ENCODE results near the gene GLE1. TPM values are rescaled to one million over a fixed set of nuclear protein-coding genes. Genes with fewer than 3 reads are reported as not detected.
A peak's percentile ranks its signal among the peaks of the same experiment; 100 is the strongest.

Gene GLE1
- total RNA-seq, 1 donor from 2014 or later: 21.8 TPM

DNA sequence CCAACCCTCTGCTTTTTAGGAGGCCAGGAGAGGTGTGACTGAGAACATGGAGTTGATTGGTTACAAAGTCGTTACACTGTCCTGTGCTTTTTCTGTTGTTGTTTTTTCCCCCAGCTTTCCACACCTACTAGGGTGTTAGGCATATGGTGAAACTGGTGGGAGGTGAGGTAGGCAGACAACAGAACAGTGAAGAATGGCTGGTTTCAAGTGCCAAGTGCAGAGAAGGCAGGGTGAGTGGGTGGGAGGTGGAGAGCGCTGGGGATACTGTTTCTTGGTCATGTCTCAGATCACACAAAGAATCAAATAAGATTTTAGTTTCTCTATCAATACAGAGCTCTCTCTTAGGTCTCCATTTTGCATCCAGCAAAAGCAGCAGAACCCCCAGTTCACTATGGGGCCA lies 45.7 kb downstream of the GLE1 start:
- Mint-ChIP-seq H3K4me1 (ENCODE audit: unreplicated experiment) (peaks cover 12% of the 10 kb centered on the region), H3K27me3 (no peaks in the 10 kb centered on the region), H3K27ac (peak overlapping the region; percentile 59), H3K4me3 (peak overlapping the region; percentile 70), H3K9me3 (no peaks in the 10 kb centered on the region), H3K36me3 (no peaks in the 10 kb centered on the region)
- TF ChIP-seq, protein P1, sequence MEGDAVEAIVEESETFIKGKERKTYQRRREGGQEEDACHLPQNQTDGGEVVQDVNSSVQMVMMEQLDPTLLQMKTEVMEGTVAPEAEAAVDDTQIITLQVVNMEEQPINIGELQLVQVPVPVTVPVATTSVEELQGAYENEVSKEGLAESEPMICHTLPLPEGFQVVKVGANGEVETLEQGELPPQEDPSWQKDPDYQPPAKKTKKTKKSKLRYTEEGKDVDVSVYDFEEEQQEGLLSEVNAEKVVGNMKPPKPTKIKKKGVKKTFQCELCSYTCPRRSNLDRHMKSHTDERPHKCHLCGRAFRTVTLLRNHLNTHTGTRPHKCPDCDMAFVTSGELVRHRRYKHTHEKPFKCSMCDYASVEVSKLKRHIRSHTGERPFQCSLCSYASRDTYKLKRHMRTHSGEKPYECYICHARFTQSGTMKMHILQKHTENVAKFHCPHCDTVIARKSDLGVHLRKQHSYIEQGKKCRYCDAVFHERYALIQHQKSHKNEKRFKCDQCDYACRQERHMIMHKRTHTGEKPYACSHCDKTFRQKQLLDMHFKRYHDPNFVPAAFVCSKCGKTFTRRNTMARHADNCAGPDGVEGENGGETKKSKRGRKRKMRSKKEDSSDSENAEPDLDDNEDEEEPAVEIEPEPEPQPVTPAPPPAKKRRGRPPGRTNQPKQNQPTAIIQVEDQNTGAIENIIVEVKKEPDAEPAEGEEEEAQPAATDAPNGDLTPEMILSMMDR (conservative IDR thresholded peaks at IDR 0.05): no peak
- no peak for DNase-seq (ENCODE audit: extremely low spot score, unreplicated experiment)

DNA sequence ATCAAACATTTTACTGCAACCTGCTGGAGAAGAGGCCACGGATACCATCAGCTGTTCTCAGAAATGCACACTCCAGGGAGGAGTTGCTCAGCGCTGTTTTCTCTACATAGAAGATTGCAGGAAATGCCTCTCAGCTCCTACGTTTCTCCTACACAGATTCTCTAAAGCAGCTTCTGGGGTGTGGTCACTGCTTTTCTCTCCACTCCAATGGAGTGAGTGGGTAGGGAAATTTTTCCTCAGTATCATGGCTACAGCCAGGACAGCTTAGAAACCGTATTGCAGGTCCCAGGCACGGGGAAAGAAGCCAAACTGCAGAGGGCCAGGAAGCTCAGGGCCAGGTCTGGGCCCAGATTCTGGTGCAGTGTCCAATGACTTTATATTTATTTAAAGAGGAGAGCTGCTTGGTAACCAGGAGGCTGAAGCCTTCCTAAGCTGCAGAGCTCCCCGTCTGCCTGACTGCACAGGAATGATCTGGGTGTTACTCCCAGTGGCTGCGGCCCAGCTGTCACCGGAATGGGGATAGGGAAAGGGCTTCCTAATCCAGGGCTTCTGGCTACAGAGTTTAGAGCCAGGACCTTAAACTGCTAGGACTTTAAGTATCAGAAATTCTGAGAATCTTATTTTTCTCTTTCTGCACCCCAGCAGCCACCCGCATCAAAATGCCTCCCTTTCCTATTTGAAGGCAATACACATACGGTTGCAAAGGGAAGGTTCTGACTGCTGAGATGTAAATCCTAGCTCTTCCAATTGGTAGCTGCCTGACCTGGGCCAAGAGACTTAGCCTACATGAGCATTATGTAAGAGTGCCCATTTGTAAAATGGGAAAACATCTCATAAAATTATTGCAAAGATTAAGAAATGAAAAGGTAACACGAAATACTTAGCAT lies 46.5 kb downstream of the GLE1 start:
- Mint-ChIP-seq H3K4me3 (peak overlapping the region; percentile 92), H3K27ac (peak overlapping the region; percentile 77), H3K36me3 (no peaks in the 10 kb centered on the region), H3K9me3 (no peaks in the 10 kb centered on the region), H3K4me1 (ENCODE audit: unreplicated experiment) (peaks cover 12% of the 10 kb centered on the region), H3K27me3 (no peaks in the 10 kb centered on the region)
- TF ChIP-seq, protein P1 (conservative IDR thresholded peaks at IDR 0.05): no peak
- DNase-seq (ENCODE audit: extremely low spot score, unreplicated experiment): no peak

DNA sequence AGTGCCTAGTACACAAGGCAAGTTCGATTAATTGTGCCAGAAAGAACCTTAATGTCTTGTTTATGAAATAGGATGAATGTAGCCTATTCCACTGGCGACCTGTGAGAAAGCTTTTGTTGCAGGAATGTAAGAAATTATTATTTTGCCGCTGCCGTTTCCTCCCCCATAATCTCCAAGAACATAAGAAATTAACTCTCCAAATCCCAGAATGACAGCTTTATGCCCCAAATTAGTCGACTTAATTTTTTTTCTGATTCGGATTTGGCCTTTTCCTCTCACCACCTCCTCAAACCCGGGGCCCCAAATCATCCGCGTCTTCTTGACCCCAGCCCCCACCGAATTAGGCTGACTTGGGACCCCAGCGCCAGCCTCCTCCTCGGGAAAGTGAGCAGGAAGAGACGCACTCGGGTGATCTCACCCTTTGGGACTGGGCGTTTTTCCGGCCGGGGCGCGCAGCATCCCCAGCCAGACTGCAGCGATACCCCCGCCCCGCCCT lies 47.2 kb downstream of the GLE1 start:
- TF ChIP-seq, protein P1 (conservative IDR thresholded peaks at IDR 0.05): no peak
- H3K4me3 Mint-ChIP-seq: peak overlapping the region; percentile 92
- no peaks in the 10 kb centered on the region for H3K9me3 Mint-ChIP-seq
- peaks cover 14% of the 10 kb centered on the region for H3K4me1 Mint-ChIP-seq (ENCODE audit: unreplicated experiment)
- DNase-seq (ENCODE audit: extremely low spot score, unreplicated experiment): no peak
- peak overlapping the region; percentile 77 for H3K27ac Mint-ChIP-seq
- no peaks in the 10 kb centered on the region for H3K27me3 Mint-ChIP-seq
- H3K36me3 Mint-ChIP-seq: no peaks in the 10 kb centered on the region

DNA sequence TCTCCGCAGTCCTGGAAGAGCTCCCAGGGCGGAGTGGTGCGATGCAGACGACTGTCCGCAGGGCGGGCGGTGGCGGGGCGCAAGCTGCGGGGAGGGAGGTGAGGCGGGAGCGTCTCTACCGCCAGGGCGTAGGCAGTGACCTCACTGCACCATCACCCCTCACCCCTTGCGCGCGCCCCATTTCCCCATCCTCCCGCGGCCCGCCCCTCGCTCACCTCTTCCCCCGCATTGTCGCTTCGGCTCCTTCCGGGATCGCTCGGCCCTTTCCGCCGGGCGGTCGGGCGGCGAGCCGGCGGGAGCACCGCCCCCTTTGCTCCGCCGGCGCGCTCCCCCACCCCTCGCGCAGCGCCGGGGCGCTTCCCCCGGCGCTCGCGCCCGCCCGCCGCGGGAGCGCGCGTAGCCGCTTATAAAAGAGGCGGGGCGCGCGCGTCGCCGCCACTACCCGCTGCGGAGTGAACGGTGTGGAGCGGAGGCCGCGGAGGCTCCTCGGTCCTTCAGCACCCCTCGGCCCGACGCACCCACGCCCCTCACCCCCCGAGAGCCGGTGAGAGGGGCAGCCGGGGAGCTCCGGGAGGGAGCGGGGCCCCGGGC lies 47.7 kb downstream of the GLE1 start, which contains the start of gene SPTAN1:
TSS of gene SPTAN1 (plus strand) at position 435 of the 591 bp plus-strand sequence. CDS start 14,154 bp downstream, outside the sequence.
- Mint-ChIP-seq H3K27ac (peak within 1 kb of the TSS; percentile 77), H3K4me3 (peak within 1 kb of the TSS; percentile 92), H3K27me3 (no peaks in the 10 kb centered on the region), H3K4me1 (ENCODE audit: unreplicated experiment) (peaks cover 20% of the 10 kb centered on the region), H3K9me3 (no peaks in the 10 kb centered on the region), H3K36me3 (no peaks in the 10 kb centered on the region)
- TF ChIP-seq, protein P1 (conservative IDR thresholded peaks at IDR 0.05): peak; percentile 42
- peak; percentile 92 for DNase-seq (ENCODE audit: extremely low spot score, unreplicated experiment)

DNA sequence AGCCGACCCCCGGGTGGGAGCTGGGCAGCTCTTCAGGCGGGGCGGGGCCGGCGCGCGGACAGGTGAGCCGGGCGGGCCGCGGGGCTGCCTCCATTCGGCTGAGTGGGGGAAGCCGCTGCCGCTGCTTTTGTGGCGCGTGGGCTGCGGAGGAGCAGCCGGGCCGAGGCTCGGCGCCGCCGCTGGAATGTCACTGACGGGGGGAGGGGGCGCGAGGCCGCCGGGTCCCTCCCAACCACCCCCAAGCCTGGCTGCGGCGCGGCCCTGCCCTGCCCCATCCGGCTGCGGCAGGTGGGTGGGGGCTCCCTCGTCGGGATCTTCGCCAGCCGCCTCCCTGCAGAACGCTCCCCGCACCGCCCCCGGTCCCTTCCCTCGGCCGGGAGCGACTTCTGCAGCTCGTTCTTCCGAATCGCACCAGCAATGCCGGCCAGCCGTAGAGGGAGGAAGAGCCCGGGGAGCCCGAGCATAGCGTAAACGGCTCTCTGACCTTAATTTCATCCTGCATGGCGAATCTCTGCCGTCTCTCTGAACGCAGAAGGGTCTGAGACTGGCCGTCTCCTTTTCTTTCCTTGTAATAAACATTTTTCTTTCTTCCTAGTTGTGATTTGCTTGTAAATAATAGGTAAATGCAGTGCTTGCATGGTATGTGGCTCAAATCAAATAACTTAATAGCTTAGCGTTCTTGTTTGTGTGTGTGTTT lies 48.4 kb downstream of the GLE1 start:
- H3K27me3 Mint-ChIP-seq: no peaks in the 10 kb centered on the region
- no peaks in the 10 kb centered on the region for H3K9me3 Mint-ChIP-seq
- H3K4me1 Mint-ChIP-seq (ENCODE audit: unreplicated experiment): peaks cover 22% of the 10 kb centered on the region
- H3K27ac Mint-ChIP-seq: no peak overlapping the region
- H3K4me3 Mint-ChIP-seq: no peak overlapping the region
- TF ChIP-seq, protein P1 (conservative IDR thresholded peaks at IDR 0.05): no peak
- DNase-seq (ENCODE audit: extremely low spot score, unreplicated experiment): no peak
- H3K36me3 Mint-ChIP-seq: no peaks in the 10 kb centered on the region

All from type B pancreatic cell (in vitro differentiated cells).